Liver (tissue), 3 donors: ENCODE results near the gene GATD1.

Experiments
- GABPA ChIP-seq, 2 donors: IDR thresholded peaks in 1 of 2; conservative IDR thresholded peaks in 1 of 2; 2 replicates each; pipeline ENCODE4 v1.6.1; 2016; ENCODE audit warnings: antibody characterized with exemption in 2 of 2, mild to moderate bottlenecking in 1 of 2, moderate library complexity in 1 of 2
- RAD21 ChIP-seq, 2 donors: IDR thresholded peaks; 2 replicates each; pipeline ENCODE4 v1.6.1; 2016; ENCODE audit warnings: antibody characterized with exemption in 2 of 2, mild to moderate bottlenecking in 2 of 2
- TAF1 ChIP-seq: conservative IDR thresholded peaks from 2 replicates; pipeline ENCODE4 v1.6.1; 2016; ENCODE audit warnings: antibody characterized with exemption, mild to moderate bottlenecking
- TF ChIP-seq, protein P1 (sequence below): fragments of 150-350 bp; IDR thresholded peaks from 2 replicates; pipeline ENCODE4 v1.5.1; 2017; ENCODE audit warnings: improper control_type of control experiment, low read depth, low read length; ENCODE audit not compliant: missing input control
- TF ChIP-seq, protein P2 (sequence below): IDR thresholded peaks from 2 replicates; pipeline ENCODE4 v1.6.1; 2016; ENCODE audit warnings: antibody characterized with exemption
- donor health status: healthy.
- donor health status: healthy.

DNA sequence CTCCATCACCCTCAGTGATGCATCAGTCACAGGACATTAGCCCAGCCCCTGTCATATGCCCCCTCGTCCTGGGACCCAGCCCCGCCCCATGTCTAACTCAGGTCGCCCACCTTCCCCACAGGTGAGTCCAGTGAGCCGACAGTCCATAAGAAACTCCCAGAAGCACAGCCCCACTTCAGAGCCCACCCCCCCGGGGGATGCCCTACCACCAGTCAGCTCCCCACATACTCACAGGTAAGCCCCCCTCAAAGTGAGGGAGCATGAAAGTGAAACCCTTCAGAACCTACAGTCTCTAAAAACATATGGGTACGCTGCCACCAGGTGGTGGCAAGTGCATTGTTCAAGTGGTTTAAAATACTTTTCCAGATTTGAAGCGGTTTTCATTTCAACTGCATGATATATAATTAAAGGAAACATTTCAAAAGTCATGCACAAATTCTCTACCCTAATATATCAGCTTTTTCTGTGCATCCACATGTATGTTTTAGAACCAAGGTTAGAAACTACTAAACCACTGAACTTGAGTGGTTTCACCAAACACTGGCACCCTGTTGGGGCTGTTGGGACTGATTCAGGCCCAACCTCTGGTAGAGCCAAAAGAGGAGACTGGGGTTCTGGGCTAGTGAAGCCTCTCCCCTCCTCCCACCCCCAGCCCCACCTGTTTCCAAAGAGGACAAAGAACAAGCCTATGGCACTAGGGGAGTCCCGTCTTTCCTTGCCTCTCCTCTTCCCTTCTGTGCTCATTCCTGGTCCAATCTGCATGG, 54.0 kb downstream of the GATD1 start:
- TF ChIP-seq, protein P1, sequence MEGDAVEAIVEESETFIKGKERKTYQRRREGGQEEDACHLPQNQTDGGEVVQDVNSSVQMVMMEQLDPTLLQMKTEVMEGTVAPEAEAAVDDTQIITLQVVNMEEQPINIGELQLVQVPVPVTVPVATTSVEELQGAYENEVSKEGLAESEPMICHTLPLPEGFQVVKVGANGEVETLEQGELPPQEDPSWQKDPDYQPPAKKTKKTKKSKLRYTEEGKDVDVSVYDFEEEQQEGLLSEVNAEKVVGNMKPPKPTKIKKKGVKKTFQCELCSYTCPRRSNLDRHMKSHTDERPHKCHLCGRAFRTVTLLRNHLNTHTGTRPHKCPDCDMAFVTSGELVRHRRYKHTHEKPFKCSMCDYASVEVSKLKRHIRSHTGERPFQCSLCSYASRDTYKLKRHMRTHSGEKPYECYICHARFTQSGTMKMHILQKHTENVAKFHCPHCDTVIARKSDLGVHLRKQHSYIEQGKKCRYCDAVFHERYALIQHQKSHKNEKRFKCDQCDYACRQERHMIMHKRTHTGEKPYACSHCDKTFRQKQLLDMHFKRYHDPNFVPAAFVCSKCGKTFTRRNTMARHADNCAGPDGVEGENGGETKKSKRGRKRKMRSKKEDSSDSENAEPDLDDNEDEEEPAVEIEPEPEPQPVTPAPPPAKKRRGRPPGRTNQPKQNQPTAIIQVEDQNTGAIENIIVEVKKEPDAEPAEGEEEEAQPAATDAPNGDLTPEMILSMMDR = peak; percentile 60
- no peak for TF ChIP-seq GABPA (IDR thresholded peaks at IDR 0.05 in 1 of 2, conservative IDR thresholded peaks at IDR 0.05 in 1 of 2)
- TF ChIP-seq TAF1 = no peak
- TF ChIP-seq, protein P2, sequence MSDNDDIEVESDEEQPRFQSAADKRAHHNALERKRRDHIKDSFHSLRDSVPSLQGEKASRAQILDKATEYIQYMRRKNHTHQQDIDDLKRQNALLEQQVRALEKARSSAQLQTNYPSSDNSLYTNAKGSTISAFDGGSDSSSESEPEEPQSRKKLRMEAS = no peak
- peak; percentile 79 to 80 for TF ChIP-seq RAD21 (IDR thresholded peaks at IDR 0.05)
